ENCODE measurements around the gene CTCFL. TPM values are rescaled to one million over a fixed set of nuclear protein-coding genes. Genes with fewer than 3 reads are reported as not detected.

The CTCFL gene, protein sequence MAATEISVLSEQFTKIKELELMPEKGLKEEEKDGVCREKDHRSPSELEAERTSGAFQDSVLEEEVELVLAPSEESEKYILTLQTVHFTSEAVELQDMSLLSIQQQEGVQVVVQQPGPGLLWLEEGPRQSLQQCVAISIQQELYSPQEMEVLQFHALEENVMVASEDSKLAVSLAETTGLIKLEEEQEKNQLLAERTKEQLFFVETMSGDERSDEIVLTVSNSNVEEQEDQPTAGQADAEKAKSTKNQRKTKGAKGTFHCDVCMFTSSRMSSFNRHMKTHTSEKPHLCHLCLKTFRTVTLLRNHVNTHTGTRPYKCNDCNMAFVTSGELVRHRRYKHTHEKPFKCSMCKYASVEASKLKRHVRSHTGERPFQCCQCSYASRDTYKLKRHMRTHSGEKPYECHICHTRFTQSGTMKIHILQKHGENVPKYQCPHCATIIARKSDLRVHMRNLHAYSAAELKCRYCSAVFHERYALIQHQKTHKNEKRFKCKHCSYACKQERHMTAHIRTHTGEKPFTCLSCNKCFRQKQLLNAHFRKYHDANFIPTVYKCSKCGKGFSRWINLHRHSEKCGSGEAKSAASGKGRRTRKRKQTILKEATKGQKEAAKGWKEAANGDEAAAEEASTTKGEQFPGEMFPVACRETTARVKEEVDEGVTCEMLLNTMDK
- polyA plus RNA-seq (2011; rRNA removed) (not detected in 2 replicates), polyA minus RNA-seq (2011; rRNA and poly(A)+ RNA removed) (not detected in 2 replicates)

DNA sequence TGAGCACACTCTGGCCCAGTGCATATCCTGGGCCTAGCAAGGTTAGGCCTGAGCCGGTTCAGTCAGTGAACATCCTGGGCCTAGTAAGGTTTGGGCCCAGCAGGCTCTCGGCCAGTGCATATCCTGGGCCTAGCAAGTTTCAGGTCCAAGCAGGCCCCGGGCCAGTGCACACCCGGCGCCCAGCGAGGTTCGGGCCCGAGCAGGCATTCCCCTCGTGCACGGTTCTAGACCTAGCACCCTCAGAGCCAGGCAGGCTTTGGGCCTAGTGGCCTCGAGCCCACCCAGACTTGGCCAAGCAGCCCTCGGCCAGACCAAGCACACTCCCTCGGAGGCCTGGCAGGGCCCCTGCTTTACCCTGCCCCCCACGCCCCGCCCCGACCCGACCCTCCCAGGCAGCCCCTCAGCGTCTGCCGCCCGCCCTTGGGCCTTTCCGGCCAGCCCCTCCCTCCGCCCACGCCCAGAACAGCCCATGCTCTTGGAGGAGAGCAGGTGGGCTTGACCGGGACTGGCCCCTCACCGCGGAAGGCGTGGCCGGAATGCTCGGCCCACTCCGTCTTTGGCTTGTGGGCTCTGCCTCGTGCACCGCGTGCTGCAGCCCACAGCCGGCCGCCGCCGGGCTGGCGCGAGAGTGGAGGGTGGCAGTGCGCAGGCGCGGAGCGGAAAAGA is at the start of gene CTCFL:
CTCFL (minus strand) TSS at position 630 of the 666 bp plus-strand sequence. CDS start 935 bp downstream, outside the sequence.
- Histone ChIP-seq H3K36me3 (ENCODE audit: control insufficient read depth, insufficient read depth, low read length) (no peaks in the 10 kb centered on the region), H3K27me3 (ENCODE audit: control insufficient read depth, insufficient read depth, low read length) (peaks cover 2% of the 10 kb centered on the region; the same call in 1 of the 2 replicates), H3K4me3 (ENCODE audit: low read depth, low read length) (no peak within 1 kb of the TSS)
- ChIA-PET POLR2A (no interaction called here), CTCF (no interaction called here)
- no peak for DNase-seq (ENCODE audit: low read depth)
- TF ChIP-seq, protein P1, sequence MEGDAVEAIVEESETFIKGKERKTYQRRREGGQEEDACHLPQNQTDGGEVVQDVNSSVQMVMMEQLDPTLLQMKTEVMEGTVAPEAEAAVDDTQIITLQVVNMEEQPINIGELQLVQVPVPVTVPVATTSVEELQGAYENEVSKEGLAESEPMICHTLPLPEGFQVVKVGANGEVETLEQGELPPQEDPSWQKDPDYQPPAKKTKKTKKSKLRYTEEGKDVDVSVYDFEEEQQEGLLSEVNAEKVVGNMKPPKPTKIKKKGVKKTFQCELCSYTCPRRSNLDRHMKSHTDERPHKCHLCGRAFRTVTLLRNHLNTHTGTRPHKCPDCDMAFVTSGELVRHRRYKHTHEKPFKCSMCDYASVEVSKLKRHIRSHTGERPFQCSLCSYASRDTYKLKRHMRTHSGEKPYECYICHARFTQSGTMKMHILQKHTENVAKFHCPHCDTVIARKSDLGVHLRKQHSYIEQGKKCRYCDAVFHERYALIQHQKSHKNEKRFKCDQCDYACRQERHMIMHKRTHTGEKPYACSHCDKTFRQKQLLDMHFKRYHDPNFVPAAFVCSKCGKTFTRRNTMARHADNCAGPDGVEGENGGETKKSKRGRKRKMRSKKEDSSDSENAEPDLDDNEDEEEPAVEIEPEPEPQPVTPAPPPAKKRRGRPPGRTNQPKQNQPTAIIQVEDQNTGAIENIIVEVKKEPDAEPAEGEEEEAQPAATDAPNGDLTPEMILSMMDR (IDR thresholded peaks at IDR 0.05; ENCODE audit: insufficient read depth, low read depth, low read length), result no peak

DNA sequence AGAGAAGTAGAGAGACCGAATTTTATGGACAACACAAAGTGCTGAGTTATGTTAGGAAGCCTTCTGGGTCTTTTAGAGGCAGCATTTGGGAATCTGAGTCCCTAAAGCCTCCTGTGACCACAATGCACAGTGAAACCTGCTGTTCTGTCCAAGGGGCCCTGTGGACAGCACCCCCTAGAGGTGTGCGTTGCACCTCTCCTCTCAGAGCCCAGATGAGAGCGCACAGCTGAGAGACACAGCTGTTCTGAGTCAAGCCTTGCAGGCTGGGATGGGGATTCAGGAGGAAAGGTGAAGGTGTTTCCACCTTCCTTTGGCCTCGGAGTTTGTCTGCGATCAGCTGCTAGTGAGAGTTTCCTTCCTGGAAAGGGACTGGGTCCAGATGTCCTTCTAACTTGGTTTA is 49.0 kb upstream of the CTCFL start:
- DNase-seq (ENCODE audit: low read depth), result no peak
- CTCF ChIA-PET, result interaction anchor here (0.7 to 1.1 kb wide), 2 partner anchors 8 to 71 kb away, joined by 3 to 4 read pairs; no protein-coding TSS in a partner anchor
- POLR2A ChIA-PET, result no interaction called here
- H3K4me3 ChIP-seq (ENCODE audit: low read depth, low read length), result no peak overlapping the region
- no peaks in the 10 kb centered on the region for H3K36me3 ChIP-seq (ENCODE audit: control insufficient read depth, insufficient read depth, low read length)
- TF ChIP-seq, protein P1 (IDR thresholded peaks at IDR 0.05; ENCODE audit: insufficient read depth, low read depth, low read length), result peak; percentile 2; the same call in 1 of the 2 replicates
- peaks cover 16% of the 10 kb centered on the region for H3K27me3 ChIP-seq (ENCODE audit: control insufficient read depth, insufficient read depth, low read length)

DNA sequence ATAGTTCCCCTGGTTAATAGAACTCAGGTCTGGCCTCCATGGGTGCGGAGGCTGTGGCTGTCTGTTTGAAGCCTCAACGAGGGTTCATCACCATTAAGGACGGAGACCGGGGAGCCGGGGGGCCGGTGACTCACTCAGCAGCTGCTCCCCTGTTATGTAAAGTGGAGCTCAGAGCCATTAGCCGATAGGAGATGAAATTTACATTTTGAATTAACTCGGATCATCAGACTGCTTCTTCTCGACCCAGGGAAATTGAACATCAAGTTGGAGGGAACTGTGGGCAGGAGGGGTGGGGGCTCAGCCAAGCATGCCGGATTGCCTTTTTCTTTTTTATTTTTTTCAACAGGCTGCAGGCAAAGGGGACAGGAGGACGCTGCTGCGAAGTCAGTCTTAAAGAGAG is 48.3 kb upstream of the CTCFL start:
- CTCF ChIA-PET, result interaction anchor here (0.7 kb wide), 1 partner anchor 71 kb away, joined by 3 read pairs; no protein-coding TSS in a partner anchor
- peaks cover 12% of the 10 kb centered on the region for H3K27me3 ChIP-seq (ENCODE audit: control insufficient read depth, insufficient read depth, low read length)
- H3K36me3 ChIP-seq (ENCODE audit: control insufficient read depth, insufficient read depth, low read length), result no peaks in the 10 kb centered on the region
- no peak for DNase-seq (ENCODE audit: low read depth)
- H3K4me3 ChIP-seq (ENCODE audit: low read depth, low read length), result no peak overlapping the region
- POLR2A ChIA-PET, result no interaction called here
- TF ChIP-seq, protein P1 (IDR thresholded peaks at IDR 0.05; ENCODE audit: insufficient read depth, low read depth, low read length), result no peak

DNA sequence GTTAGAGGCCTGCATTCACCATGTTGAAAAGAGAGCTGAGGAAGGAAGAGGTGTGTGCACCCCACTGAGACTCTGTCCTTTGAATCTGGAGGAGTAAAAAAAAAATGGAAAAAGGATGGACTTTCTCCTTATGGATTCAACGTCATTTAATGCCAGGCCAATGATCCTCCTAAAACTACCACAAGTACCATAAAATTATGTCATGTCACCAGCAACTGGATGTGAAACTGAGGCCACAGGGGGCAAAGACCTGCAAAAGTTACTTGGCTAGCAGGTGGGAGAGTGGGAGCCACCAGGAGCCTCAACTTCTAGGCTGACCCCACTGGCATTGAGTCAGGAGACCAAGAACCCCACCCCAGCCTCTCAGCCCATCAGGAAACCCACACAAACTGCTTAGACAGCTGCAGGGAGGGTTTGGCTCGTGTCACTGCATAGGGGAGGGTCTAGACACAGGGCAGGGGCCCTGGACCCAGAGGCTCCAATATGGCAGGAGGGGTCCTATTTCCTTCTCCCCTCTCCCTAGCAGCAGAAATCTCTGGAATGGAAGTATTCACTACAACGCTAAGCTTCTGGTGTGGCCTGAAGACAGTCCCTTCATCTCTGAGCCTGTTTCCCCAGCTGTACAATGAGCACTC is 47.0 kb upstream of the CTCFL start:
- H3K4me3 ChIP-seq (ENCODE audit: low read depth, low read length), result no peak overlapping the region
- DNase-seq (ENCODE audit: low read depth), result no peak
- peaks cover 9% of the 10 kb centered on the region for H3K27me3 ChIP-seq (ENCODE audit: control insufficient read depth, insufficient read depth, low read length)
- no peaks in the 10 kb centered on the region for H3K36me3 ChIP-seq (ENCODE audit: control insufficient read depth, insufficient read depth, low read length)
- ChIA-PET POLR2A (no interaction called here), CTCF (interaction anchor here (1.5 to 1.9 kb wide), 2 partner anchors 10 to 16 kb away, joined by 4 read pairs; no protein-coding TSS in a partner anchor)
- TF ChIP-seq, protein P1 (IDR thresholded peaks at IDR 0.05; ENCODE audit: insufficient read depth, low read depth, low read length), result no peak
